Mesothelial cell of epicardium (in vitro differentiated cells): ENCODE data around the gene ERG. TPM values are rescaled to one million over a fixed set of nuclear protein-coding genes. Genes with fewer than 3 reads are reported as not detected.

Experiments used
- DNase-seq, 2 experiments: peaks; one replicate each; pipeline ENCODE4 v3.0.0; 2021; ENCODE audit warnings: low spot score in 2 of 2; ENCODE audit not compliant: unreplicated experiment in 2 of 2
- H3K27ac Mint-ChIP-seq: 2 replicates; pipeline ENCODE4 v1.8.0; 2021; ENCODE audit warnings: mixed read lengths
- H3K27me3 Mint-ChIP-seq: 2 replicates; pipeline ENCODE4 v1.8.0; 2021; ENCODE audit warnings: low read depth, mixed read lengths
- H3K36me3 Mint-ChIP-seq: 2 replicates; pipeline ENCODE4 v1.8.0; 2021; ENCODE audit warnings: mixed read lengths
- H3K4me1 Mint-ChIP-seq: 2 replicates; pipeline ENCODE4 v1.8.0; 2021; ENCODE audit warnings: mixed read lengths
- H3K4me3 Mint-ChIP-seq: 2 replicates; pipeline ENCODE4 v1.8.0; 2021; ENCODE audit warnings: mild to moderate bottlenecking, moderate library complexity, mixed read lengths
- H3K9me3 Mint-ChIP-seq: 2 replicates; pipeline ENCODE4 v1.8.0; 2021; ENCODE audit warnings: mixed read lengths
- CTCF ChIP-seq: fragments of 200-600 bp; sonication (generic); IDR thresholded peaks from one replicate; pipeline ENCODE4 v1.5.0; 2021; ENCODE audit warnings: antibody characterized with exemption; ENCODE audit not compliant: unreplicated experiment
- total RNA-seq: library from RNA; stranded (reverse); gene quantifications from 3 replicates; pipeline ENCODE4 v1.2.1, GENCODE V29; 2021

ERG gene
- total RNA-seq, 1 donor from 2014 or later = 2.5 TPM

GRCh38 chr21:38493549-38494250 is 4.6 kb downstream of the ERG start:
- no peaks in the 10 kb centered on the region for H3K36me3 Mint-ChIP-seq
- H3K27ac Mint-ChIP-seq = no peak overlapping the region
- TF ChIP-seq CTCF = no peak
- H3K9me3 Mint-ChIP-seq = no peaks in the 10 kb centered on the region
- H3K4me3 Mint-ChIP-seq = no peak overlapping the region
- DNase-seq = no peak
- H3K4me1 Mint-ChIP-seq = peaks cover 17% of the 10 kb centered on the region
- H3K27me3 Mint-ChIP-seq = peaks cover 14% of the 10 kb centered on the region

- Mint-ChIP-seq H3K4me1 (peaks cover 17% of the 10 kb centered on the region), H3K9me3 (no peaks in the 10 kb centered on the region)
- no peak for TF ChIP-seq CTCF
These were observed 6.3 kb downstream of the ERG start for GRCh38 chr21:38492007-38492406.

GRCh38 chr21:38491536-38491935 is 6.7 kb downstream of the ERG start:
- H3K36me3 Mint-ChIP-seq = no peaks in the 10 kb centered on the region

More at GRCh38 chr21:38492007-38492406, 6.3 kb downstream of the ERG start:
- H3K27me3 Mint-ChIP-seq = peaks cover 14% of the 10 kb centered on the region
- no peak overlapping the region for H3K4me3 Mint-ChIP-seq
- DNase-seq = no peak
- H3K27ac Mint-ChIP-seq = no peak overlapping the region
- no peaks in the 10 kb centered on the region for H3K36me3 Mint-ChIP-seq

GRCh38 chr21:38490411-38491020 is 7.8 kb downstream of the ERG start:
- no peak for DNase-seq
- Mint-ChIP-seq H3K27ac (no peak overlapping the region), H3K27me3 (peaks cover 7% of the 10 kb centered on the region), H3K4me3 (no peak overlapping the region), H3K9me3 (no peaks in the 10 kb centered on the region), H3K4me1 (peaks cover 21% of the 10 kb centered on the region), H3K36me3 (no peaks in the 10 kb centered on the region)
- no peak for TF ChIP-seq CTCF

More at GRCh38 chr21:38491536-38491935, 6.7 kb downstream of the ERG start:
- peaks cover 14% of the 10 kb centered on the region for H3K27me3 Mint-ChIP-seq
- no peak for DNase-seq
- H3K27ac Mint-ChIP-seq = no peak overlapping the region
- H3K4me3 Mint-ChIP-seq = no peak overlapping the region
- H3K9me3 Mint-ChIP-seq = no peaks in the 10 kb centered on the region
- H3K4me1 Mint-ChIP-seq = peaks cover 17% of the 10 kb centered on the region
- no peak for TF ChIP-seq CTCF

- Mint-ChIP-seq H3K27ac (no peak overlapping the region), H3K4me1 (peaks cover 15% of the 10 kb centered on the region), H3K4me3 (no peak overlapping the region), H3K9me3 (no peaks in the 10 kb centered on the region), H3K27me3 (no peaks in the 10 kb centered on the region), H3K36me3 (no peaks in the 10 kb centered on the region)
- no peak for TF ChIP-seq CTCF
- no peak for DNase-seq
These were observed 8.5 kb downstream of the ERG start for GRCh38 chr21:38489729-38490128.
